Right lobe of liver (tissue), 4 donors: ENCODE data around the gene LYSMD4.

Experiments
- POLR2A ChIP-seq: fragments of 450-650 bp; IDR thresholded peaks from one replicate; pipeline ENCODE4 v1.6.1; 2017; ENCODE audit warnings: antibody characterized with exemption, mild to moderate bottlenecking
- TF ChIP-seq, protein P1 (sequence below), 4 donors: fragments of 200-600 bp in 3 of 4; fragments of 450-650 bp in 1 of 4; IDR thresholded peaks; one replicate each; pipeline versions ENCODE4 v1.5.1 to v1.8.0; 2016 to 2022; ENCODE audit warnings: antibody characterized with exemption in 4 of 4, mild to moderate bottlenecking in 2 of 4
- donor health status: DM: no; HTN: no; CAD: no.
- donor health status: DM: no; HTN: no; CAD: no.
- donor health status: DM: no; HTN: yes; CAD: no.

DNA sequence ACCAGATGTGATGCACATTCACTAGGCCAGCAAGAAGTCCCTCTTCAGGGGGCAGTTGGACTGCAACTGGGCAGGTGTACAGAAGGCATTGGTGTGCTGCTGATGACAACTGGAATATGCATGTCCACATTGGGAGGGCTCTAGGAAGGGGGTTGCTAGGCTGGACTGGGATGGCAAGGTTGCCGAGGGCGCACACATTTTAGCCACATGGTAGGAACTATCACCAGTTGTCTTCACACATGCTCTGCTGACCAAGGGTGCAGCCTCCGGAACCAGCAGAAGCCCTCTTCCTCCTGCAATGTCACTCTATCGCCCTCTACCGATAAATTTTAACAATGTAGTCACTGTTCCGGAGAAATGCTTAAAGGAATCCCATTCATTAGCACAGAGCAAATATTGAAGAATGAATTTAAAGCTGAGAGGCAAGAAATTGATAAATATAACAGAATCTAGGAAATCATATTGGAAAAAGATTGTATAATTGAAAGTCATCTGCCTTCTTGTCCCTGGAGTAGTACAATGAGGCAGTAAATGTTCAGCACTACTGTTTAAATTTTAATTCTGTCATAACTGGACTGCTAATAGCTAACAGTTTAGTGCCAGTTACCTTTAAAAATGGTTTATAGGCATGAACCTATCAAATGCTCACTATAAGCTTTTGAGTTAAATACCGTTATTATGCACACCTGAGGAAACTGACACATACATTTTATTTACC, 22.6 kb upstream of the LYSMD4 start:
- TF ChIP-seq, protein P1, sequence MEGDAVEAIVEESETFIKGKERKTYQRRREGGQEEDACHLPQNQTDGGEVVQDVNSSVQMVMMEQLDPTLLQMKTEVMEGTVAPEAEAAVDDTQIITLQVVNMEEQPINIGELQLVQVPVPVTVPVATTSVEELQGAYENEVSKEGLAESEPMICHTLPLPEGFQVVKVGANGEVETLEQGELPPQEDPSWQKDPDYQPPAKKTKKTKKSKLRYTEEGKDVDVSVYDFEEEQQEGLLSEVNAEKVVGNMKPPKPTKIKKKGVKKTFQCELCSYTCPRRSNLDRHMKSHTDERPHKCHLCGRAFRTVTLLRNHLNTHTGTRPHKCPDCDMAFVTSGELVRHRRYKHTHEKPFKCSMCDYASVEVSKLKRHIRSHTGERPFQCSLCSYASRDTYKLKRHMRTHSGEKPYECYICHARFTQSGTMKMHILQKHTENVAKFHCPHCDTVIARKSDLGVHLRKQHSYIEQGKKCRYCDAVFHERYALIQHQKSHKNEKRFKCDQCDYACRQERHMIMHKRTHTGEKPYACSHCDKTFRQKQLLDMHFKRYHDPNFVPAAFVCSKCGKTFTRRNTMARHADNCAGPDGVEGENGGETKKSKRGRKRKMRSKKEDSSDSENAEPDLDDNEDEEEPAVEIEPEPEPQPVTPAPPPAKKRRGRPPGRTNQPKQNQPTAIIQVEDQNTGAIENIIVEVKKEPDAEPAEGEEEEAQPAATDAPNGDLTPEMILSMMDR (IDR thresholded peaks at IDR 0.05), result peak; percentile 72 to 89 (median 83)
- TF ChIP-seq POLR2A, result no peak
